ENCODE results near the gene MAP1LC3B.

DNA sequence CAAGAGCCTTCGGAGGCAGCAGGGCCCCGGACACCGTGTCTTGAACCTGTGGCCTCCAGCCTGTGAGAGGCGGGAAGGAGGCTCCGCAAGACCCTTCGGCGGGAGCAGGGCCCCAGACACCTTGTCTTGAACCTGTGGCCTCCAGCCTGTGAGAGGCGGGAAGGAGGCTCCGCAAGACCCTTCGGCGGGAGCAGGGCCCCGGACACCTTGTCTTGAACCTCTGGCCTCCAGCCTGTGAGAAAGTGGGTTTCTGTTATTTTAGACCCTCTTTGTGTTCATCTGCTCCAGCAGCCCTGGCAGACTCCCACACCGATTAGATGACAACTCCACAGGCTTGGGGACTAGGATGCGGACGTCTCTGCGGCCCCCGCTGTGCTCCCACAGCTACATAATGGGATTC lies 38.5 kb upstream of the MAP1LC3B start:
- TF ChIP-seq, protein P1, sequence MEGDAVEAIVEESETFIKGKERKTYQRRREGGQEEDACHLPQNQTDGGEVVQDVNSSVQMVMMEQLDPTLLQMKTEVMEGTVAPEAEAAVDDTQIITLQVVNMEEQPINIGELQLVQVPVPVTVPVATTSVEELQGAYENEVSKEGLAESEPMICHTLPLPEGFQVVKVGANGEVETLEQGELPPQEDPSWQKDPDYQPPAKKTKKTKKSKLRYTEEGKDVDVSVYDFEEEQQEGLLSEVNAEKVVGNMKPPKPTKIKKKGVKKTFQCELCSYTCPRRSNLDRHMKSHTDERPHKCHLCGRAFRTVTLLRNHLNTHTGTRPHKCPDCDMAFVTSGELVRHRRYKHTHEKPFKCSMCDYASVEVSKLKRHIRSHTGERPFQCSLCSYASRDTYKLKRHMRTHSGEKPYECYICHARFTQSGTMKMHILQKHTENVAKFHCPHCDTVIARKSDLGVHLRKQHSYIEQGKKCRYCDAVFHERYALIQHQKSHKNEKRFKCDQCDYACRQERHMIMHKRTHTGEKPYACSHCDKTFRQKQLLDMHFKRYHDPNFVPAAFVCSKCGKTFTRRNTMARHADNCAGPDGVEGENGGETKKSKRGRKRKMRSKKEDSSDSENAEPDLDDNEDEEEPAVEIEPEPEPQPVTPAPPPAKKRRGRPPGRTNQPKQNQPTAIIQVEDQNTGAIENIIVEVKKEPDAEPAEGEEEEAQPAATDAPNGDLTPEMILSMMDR (IDR thresholded peaks at IDR 0.05): no peak
- no peak for TF ChIP-seq POLR2A (IDR thresholded peaks at IDR 0.05)
